Measurements from ENCODE around the gene MYO18A.

DNA sequence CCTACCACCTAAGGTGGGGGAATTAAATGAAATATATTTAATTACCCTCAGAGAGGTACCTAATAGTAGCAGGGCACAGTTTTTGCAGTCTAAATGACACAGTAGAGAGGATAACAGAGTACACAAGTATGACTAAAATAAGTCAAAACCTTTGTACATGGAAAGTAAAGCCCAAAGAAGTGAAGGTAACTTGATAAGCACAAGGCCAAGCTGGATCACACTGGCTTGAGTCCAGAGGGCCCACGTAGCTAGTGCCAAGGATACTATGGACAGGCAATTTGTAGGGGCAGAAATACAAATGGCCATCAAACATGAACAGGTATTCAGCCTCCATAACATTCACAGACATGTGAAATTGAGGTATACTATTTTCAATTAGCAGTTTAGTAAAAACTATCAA, 7.6 kb downstream of the MYO18A start:
- TF ChIP-seq ZNF274 (IDR thresholded peaks at IDR 0.05; ENCODE audit: low read depth, low read length) = no peak
- TF ChIP-seq YY1 (IDR thresholded peaks at IDR 0.05; ENCODE audit: insufficient read depth, insufficient read length) = no peak
